ENCODE measurements around the gene ADSS1. TPM values are rescaled to one million over a fixed set of nuclear protein-coding genes. Genes with fewer than 3 reads are reported as not detected.

ADSS1 gene
- polyA plus RNA-seq, 3 donors, result 14.7 to 18.6 (median 16.3) TPM

GRCh38 chr14:104792945-104793702 is 69.1 kb downstream of the ADSS1 start:
- DNase-seq, result no peak

GRCh38 chr14:104793703-104793959 is 69.6 kb downstream of the ADSS1 start:
- no peak for DNase-seq

GRCh38 chr14:104794099-104794498 is 70.1 kb downstream of the ADSS1 start:
- DNase-seq, result no peak

- DNase-seq, result no peak
These were observed 70.6 kb downstream of the ADSS1 start for GRCh38 chr14:104794631-104794992.

GRCh38 chr14:104794993-104795780 is 71.2 kb downstream of the ADSS1 start, which contains the start of gene AKT1:
Gene AKT1, minus strand, starts transcription at chr14:104795748. Its CDS starts 3,105 bp downstream, at chr14:104792643.
- no peak for DNase-seq

- DNase-seq, result no peak
These were observed 72.0 kb downstream of the ADSS1 start for GRCh38 chr14:104795781-104796686.

GRCh38 chr14:104796687-104797081 is 72.7 kb downstream of the ADSS1 start:
- no peak for DNase-seq

Other genes starting within 250 kb of the ADSS1 start
- gene C14orf180, start 144.5 kb upstream of the ADSS1 start, polyA plus RNA-seq (ENCODE audit: insufficient read length in 3 of 3), result under 1 TPM in 1 of 3 donors, not detected in 2; 0.28 TPM
- 1 to 10 TPM; 1.1 to 2.0 (median 1.3) TPM for gene TMEM179, start 119.5 kb upstream of the ADSS1 start, polyA plus RNA-seq (ENCODE audit: insufficient read length in 3 of 3)
- 10 to 100 TPM; 54.0 to 60.1 (median 54.7) TPM for gene INF2, start 34.6 kb upstream of the ADSS1 start, polyA plus RNA-seq (ENCODE audit: insufficient read length in 3 of 3)
- 100 to 1,000 TPM in 1 of 3 donors, 10 to 100 TPM in 2; 72.9 to 103 (median 90.8) TPM for gene SIVA1, start 28.9 kb downstream of the ADSS1 start, polyA plus RNA-seq (ENCODE audit: insufficient read length in 3 of 3)
- 100 to 1,000 TPM; 119 to 153 (median 125) TPM for gene AKT1, start 71.5 kb downstream of the ADSS1 start, polyA plus RNA-seq (ENCODE audit: insufficient read length in 3 of 3)
- gene ZBTB42, start 76.9 kb downstream of the ADSS1 start, polyA plus RNA-seq (ENCODE audit: insufficient read length in 3 of 3), result 1 to 10 TPM; 4.7 to 5.4 (median 5.1) TPM
- gene CEP170B, start 141.0 kb downstream of the ADSS1 start, polyA plus RNA-seq (ENCODE audit: insufficient read length in 3 of 3), result 10 to 100 TPM; 15.2 to 19.7 (median 16.4) TPM
- 1 to 10 TPM; 2.8 to 4.7 (median 4.1) TPM for gene PLD4, start 200.7 kb downstream of the ADSS1 start, polyA plus RNA-seq (ENCODE audit: insufficient read length in 3 of 3)